Prostate gland (tissue), 2 donors: ENCODE results near the gene SLC26A9. TPM values are rescaled to one million over a fixed set of nuclear protein-coding genes. Genes with fewer than 3 reads are reported as not detected.
A peak's percentile ranks its signal among the peaks of the same experiment; 100 is the strongest.

Experiments used
- DNase-seq: peaks from one replicate; pipeline ENCODE4 v3.0.0-alpha.2; 2019; ENCODE audit warnings: low spot score
- H3K27ac ChIP-seq, 2 donors: fragments of 200-600 bp; sonication (generic); 2 replicates each; pipeline ENCODE4 v1.5.1; 2017 to 2019
- H3K27me3 ChIP-seq: fragments of 200-600 bp; sonication (generic); replicated peaks from 2 replicates; pipeline ENCODE4 v1.5.1; 2019; ENCODE audit not compliant: insufficient read depth
- H3K36me3 ChIP-seq, 2 donors: fragments of 200-600 bp; sonication (generic); 1 replicate in 1 of 2; 2 replicates in 1 of 2; pipeline versions ENCODE4 v1.5.1 to v1.8.1; 2017 to 2019
- H3K4me1 ChIP-seq: fragments of 200-600 bp; sonication (generic); replicated peaks from 2 replicates; pipeline ENCODE4 v1.5.1; 2019
- H3K4me3 ChIP-seq, 2 donors: fragments of 200-600 bp; sonication (generic); 2 replicates each; pipeline ENCODE4 v1.5.1; 2017 to 2019
- H3K9me3 ChIP-seq: fragments of 200-600 bp; sonication (generic); 2 replicates; pipeline ENCODE4 v1.5.1; 2017
- CTCF ChIP-seq, 4 experiments: fragments of 200-600 bp in 2 of 4; fragments of 450-650 bp in 2 of 4; sonication (generic) in 2 of 4; IDR thresholded peaks; 1 replicate in 3 of 4; 2 replicates in 1 of 4; pipeline ENCODE4 v1.5.1; 2016 to 2019; ENCODE audit warnings: antibody characterized with exemption in 4 of 4, mild to moderate bottlenecking in 2 of 4, moderate library complexity in 2 of 4
- POLR2A ChIP-seq: fragments of 450-650 bp; IDR thresholded peaks from one replicate; pipeline ENCODE4 v1.6.1; 2016; ENCODE audit warnings: antibody characterized with exemption, mild to moderate bottlenecking
- POLR2AphosphoS5 ChIP-seq: sonication (generic); formaldehyde crosslinking; IDR thresholded peaks from one replicate; pipeline ENCODE4 v1.6.1; 2017; ENCODE audit warnings: antibody characterized with exemption
- WGBS: methylation state at CpG from one replicate; pipeline ENCODE4 v1.1.5; 2018; 5-methylcytosine and 5-hydroxymethylcytosine counted together
- intact Hi-C: fragments of 100-400 bp; cut with DNase I; formaldehyde crosslinking; loops from one replicate; pipeline ENCODE4 v1.14.2; 2022
- total RNA-seq, 2 donors: library from RNA; depleted of rRNA; stranded (reverse); fragments of >200 nt; gene quantifications; one replicate each; pipeline ENCODE4 v1.1.0, GENCODE V29; 2016

SLC26A9 gene
- total RNA-seq, 2 donors from 2014 or later = 0.09 TPM; not detected in 1

DNA sequence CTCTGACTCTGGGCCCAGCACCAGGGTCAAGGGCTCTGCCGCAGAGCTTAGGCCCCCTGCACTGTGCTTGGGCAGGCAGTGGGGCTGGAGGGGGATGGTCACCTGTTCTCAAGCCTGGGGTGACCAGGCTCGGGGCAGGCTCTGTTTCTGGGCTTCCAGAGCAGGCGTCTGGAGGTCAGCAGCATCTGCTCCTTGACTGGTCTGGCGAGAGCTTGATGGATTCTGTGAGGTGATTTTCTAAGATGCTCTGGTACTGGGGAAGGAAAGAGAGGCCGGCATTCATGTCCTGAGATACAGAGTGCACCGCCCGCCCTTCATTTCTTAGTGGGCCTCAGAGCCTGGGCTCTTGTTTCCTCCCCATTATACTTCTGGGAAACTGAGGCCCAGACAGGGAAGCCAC is 35.4 kb upstream of the SLC26A9 start:
- no peak for TF ChIP-seq POLR2A
- no peak for TF ChIP-seq POLR2AphosphoS5
- no peak for TF ChIP-seq CTCF (IDR thresholded peaks at IDR 0.05)
- H3K9me3 ChIP-seq = no peaks in the 10 kb centered on the region
- H3K36me3 ChIP-seq = no peaks in the 10 kb centered on the region
- no peak overlapping the region for H3K27ac ChIP-seq
- H3K4me1 ChIP-seq = no peaks in the 10 kb centered on the region
- intact Hi-C loops = loop anchor here (5.0 kb wide), 1 partner anchor 316 kb away; no protein-coding TSS in a partner anchor
- H3K27me3 ChIP-seq = no peaks in the 10 kb centered on the region
- WGBS = 89% methylated on average over 7 of the region's 7 CpGs
- no peak overlapping the region for H3K4me3 ChIP-seq
- DNase-seq = no peak

- Histone ChIP-seq H3K36me3 (no peaks in the 10 kb centered on the region), H3K27me3 (no peaks in the 10 kb centered on the region), H3K4me3 (no peak overlapping the region), H3K27ac (no peak overlapping the region), H3K4me1 (no peaks in the 10 kb centered on the region), H3K9me3 (no peaks in the 10 kb centered on the region)
- WGBS = 97% methylated on average over 2 of the region's 2 CpGs
- TF ChIP-seq CTCF (IDR thresholded peaks at IDR 0.05) (peak; percentile 92 to 96 (median 94)), POLR2A (no peak), POLR2AphosphoS5 (peak; percentile 52)
- intact Hi-C loops = loop anchor here (1.0 to 5.0 kb wide), 3 partner anchors 58 to 315 kb away; no protein-coding TSS in a partner anchor
- DNase-seq = peak; percentile 58
Observed at GRCh38 chr1:205977402-205978014, 34.3 kb upstream of the SLC26A9 start.

DNA sequence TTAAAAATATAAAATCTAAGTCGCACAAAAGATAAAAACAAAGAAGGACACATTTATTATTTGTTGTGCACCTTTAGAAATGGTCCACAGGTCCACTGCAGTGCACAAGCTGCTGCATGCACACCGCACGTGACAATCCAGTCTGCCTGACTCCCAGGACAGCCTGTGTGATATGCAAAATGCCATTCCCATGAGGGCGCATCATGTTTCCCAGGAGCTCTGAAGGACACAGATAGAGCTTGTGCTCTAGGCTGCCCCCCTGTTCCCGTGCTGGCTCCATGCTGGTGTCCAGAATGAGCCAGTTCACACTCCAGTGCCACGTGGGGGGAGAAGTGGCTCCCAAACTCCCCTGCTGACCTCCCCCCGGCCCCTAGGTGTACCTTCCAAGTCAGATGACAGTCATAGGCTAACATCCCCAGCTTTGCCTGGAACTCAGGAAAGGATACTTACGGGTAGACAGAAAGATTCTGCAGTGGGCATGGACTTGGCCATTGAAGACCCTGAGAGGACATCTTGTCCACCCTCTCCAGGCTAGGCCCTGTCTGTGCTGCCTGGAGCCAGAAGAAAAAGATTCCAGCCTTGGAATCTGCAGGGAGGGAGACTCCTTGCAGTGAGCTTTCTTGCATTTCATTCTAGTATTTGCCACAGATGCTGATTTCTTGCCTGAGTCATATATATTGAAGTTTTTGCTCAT is 33.6 kb upstream of the SLC26A9 start:
- WGBS = 44% methylated on average over 8 of the region's 8 CpGs
- no peaks in the 10 kb centered on the region for H3K27me3 ChIP-seq
- no peak overlapping the region for H3K4me3 ChIP-seq
- H3K36me3 ChIP-seq = no peaks in the 10 kb centered on the region
- TF ChIP-seq CTCF (IDR thresholded peaks at IDR 0.05) = no peak
- no peak for TF ChIP-seq POLR2A
- TF ChIP-seq POLR2AphosphoS5 = no peak
- no peaks in the 10 kb centered on the region for H3K9me3 ChIP-seq
- H3K27ac ChIP-seq = no peak overlapping the region
- intact Hi-C loops = loop anchor here (1.0 to 5.0 kb wide), 3 partner anchors 58 to 315 kb away; no protein-coding TSS in a partner anchor
- no peaks in the 10 kb centered on the region for H3K4me1 ChIP-seq
- no peak for DNase-seq

DNA sequence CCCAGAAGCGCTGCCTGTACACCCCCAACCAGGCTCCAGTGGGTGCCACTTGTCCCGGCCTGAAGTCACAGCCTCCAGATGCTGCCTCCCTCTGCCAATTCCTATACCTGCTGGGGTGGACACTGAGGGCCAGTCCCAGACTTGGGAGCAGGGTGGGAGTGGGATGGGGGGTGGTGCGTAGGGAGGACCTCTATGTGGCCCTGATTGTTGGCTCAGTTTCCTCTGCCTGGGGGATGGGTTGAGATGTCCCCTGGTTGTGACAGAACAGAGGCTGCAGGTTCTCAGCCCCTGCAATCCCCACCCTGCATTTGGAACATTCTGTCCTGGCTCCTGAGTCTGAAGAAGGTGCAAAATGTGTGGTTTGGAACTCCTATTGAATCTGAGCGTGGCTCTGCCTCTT is 32.8 kb upstream of the SLC26A9 start:
- WGBS = 81% methylated on average over 4 of the region's 4 CpGs
- Histone ChIP-seq H3K27me3 (no peaks in the 10 kb centered on the region), H3K36me3 (no peaks in the 10 kb centered on the region), H3K4me1 (no peaks in the 10 kb centered on the region), H3K27ac (no peak overlapping the region), H3K4me3 (no peak overlapping the region), H3K9me3 (no peaks in the 10 kb centered on the region)
- TF ChIP-seq POLR2AphosphoS5 = no peak
- no peak for TF ChIP-seq POLR2A
- TF ChIP-seq CTCF (IDR thresholded peaks at IDR 0.05) = no peak
- intact Hi-C loops = loop anchor here (2.0 to 5.0 kb wide), 2 partner anchors 183 to 314 kb away; no protein-coding TSS in a partner anchor
- DNase-seq = no peak
